GM12878 (cell line): ENCODE results near the gene CACNA2D1. TPM values are rescaled to one million over a fixed set of nuclear protein-coding genes. Genes with fewer than 3 reads are reported as not detected.

Source experiments
- ATAC-seq: fragments of 200-7000 bp; cut with Tn5 transposase; 3 replicates; pipeline ENCODE4 v1.9.1; 2020; ENCODE audit warnings: mild to moderate bottlenecking, moderate library complexity
- BruUV-seq: library from RNA; stranded (reverse); fragments of 400-500 nt; replicated peaks from 2 replicates; lab custom pipeline; 2021; lab: Mats Ljungman, UMichigan
- CTCF ChIA-PET: fragments of 300-600 bp; sonication (Branson Sonifier 250); formaldehyde crosslinking; extraction: SDS; loops from one replicate; lab custom pipeline; 2021; ENCODE audit warnings: inconsistent platforms; lab: Yijun Ruan, JAX
- POLR2A ChIA-PET: fragments of 350-600 bp; formaldehyde crosslinking; extraction: SDS; loops from one replicate; lab custom pipeline; 2021; ENCODE audit warnings: inconsistent platforms; lab: Charles Lee
- RAD21 ChIA-PET: fragments of 300-600 bp; sonication (Branson Sonifier 250); formaldehyde crosslinking; loops from one replicate; lab custom pipeline; 2023; ENCODE audit warnings: antibody characterized with exemption; ENCODE audit not compliant: unreplicated experiment; lab: Charles Lee
- SMC1A ChIA-PET: fragments of 300-600 bp; sonication (Branson Sonifier 250); formaldehyde crosslinking; loops from one replicate; lab custom pipeline; 2023; ENCODE audit not compliant: unreplicated experiment, uncharacterized antibody; lab: Charles Lee
- DNase-seq: peaks from one replicate; pipeline ENCODE4 v3.0.0-alpha.2; 2011; ENCODE audit warnings: low read depth, low spot score
- FAIRE-seq: peaks from 3 replicates; lab custom pipeline; 2011; peaks lifted over from hg19 to GRCh38; lab: Jason Lieb, UNC
- H2AFZ ChIP-seq: 2 replicates; pipeline ENCODE4 v1.6.0; 2011; ENCODE audit warnings: low read depth, low read length, control low read depth; ENCODE audit not compliant: control insufficient read depth
- H3K27ac ChIP-seq: 2 replicates; pipeline ENCODE4 v1.5.1; 2011; ENCODE audit warnings: control low read depth; ENCODE audit not compliant: control insufficient read depth, insufficient read depth
- H3K27me3 ChIP-seq, 2 experiments: replicated peaks in 1 of 2; 2 replicates each; pipeline versions ENCODE4 v1.6.0 to v1.6.1; 2011; ENCODE audit warnings: low read length in 1 of 2; ENCODE audit not compliant: control insufficient read depth in 2 of 2, insufficient read depth in 2 of 2
- H3K36me3 ChIP-seq, 2 experiments: 2 replicates each; pipeline ENCODE4 v1.5.1; 2011; ENCODE audit warnings: low read length in 1 of 2; ENCODE audit not compliant: control insufficient read depth in 2 of 2, insufficient read depth in 2 of 2
- H3K4me1 ChIP-seq: 2 replicates; pipeline ENCODE4 v1.6.1; 2011; ENCODE audit warnings: mild to moderate bottlenecking, low read length, moderate library complexity, mixed read lengths; ENCODE audit not compliant: control insufficient read depth, insufficient read depth
- H3K4me2 ChIP-seq: 2 replicates; pipeline ENCODE4 v1.6.0; 2011; ENCODE audit warnings: control low read depth; ENCODE audit not compliant: control insufficient read depth, insufficient read depth
- H3K4me3 ChIP-seq: fragments of 200-600 bp; sonication (generic); 2 replicates; pipeline ENCODE4 v1.5.1; 2016
- H3K79me2 ChIP-seq: 2 replicates; pipeline ENCODE4 v1.6.0; 2011; ENCODE audit warnings: low read length; ENCODE audit not compliant: control insufficient read depth, insufficient read depth
- H3K9ac ChIP-seq: 2 replicates; pipeline ENCODE4 v1.8.0; 2011; ENCODE audit warnings: low read length, control low read depth, mixed read lengths; ENCODE audit not compliant: control insufficient read depth, insufficient read depth
- H3K9me3 ChIP-seq: replicated peaks from 3 replicates; pipeline ENCODE4 v1.5.1; 2011; ENCODE audit warnings: mild to moderate bottlenecking, low read length; ENCODE audit not compliant: control insufficient read depth, insufficient read depth
- H4K20me1 ChIP-seq: 2 replicates; pipeline ENCODE4 v1.6.0; 2011; ENCODE audit not compliant: control insufficient read depth, insufficient read depth
- BCL11A ChIP-seq: IDR thresholded peaks from 2 replicates; pipeline ENCODE4 v1.6.1; 2011; ENCODE audit warnings: low read depth, low read length
- CBX3 ChIP-seq: fragments of 200-600 bp; sonication (generic); IDR thresholded peaks from 2 replicates; pipeline ENCODE4 v1.6.1; 2016; ENCODE audit warnings: low read depth, borderline replicate concordance
- EGR1 ChIP-seq, 2 experiments: IDR thresholded peaks; 1 replicate in 1 of 2; 2 replicates in 1 of 2; pipeline ENCODE4 v1.6.1; 2011 to 2012; ENCODE audit warnings: low read depth in 2 of 2, low read length in 2 of 2, borderline replicate concordance in 1 of 2, mild to moderate bottlenecking in 1 of 2, moderate library complexity in 1 of 2
- HDAC2 ChIP-seq: fragments of 200-600 bp; sonication (generic); IDR thresholded peaks from 2 replicates; pipeline ENCODE4 v1.6.1; 2017
- HSF1 ChIP-seq: fragments of 150-350 bp; IDR thresholded peaks from 2 replicates; pipeline ENCODE4 v1.6.1; 2014; ENCODE audit warnings: mild to moderate bottlenecking, low read depth, low read length
- IKZF1 ChIP-seq: fragments of 450-650 bp; conservative IDR thresholded peaks from 2 replicates; pipeline ENCODE4 v1.6.1; 2017; ENCODE audit warnings: antibody characterized with exemption, mild to moderate bottlenecking
- MEF2B ChIP-seq: fragments of 450-650 bp; IDR thresholded peaks from 2 replicates; pipeline ENCODE4 v1.6.1; 2018; ENCODE audit warnings: mild to moderate bottlenecking, moderate library complexity; ENCODE audit not compliant: partially characterized antibody, poor library complexity, severe bottlenecking
- WGBS: methylation state at CpG from one replicate; pipeline ENCODE4 v1.1.6; 2016; ENCODE audit warnings: low lambda C conversion rate; ENCODE audit not compliant: insufficient replicate concordance, insufficient coverage; ENCODE audit errors: missing lambda C conversion rate; 5-methylcytosine and 5-hydroxymethylcytosine counted together
- in situ Hi-C: fragments of 300-500 bp; cut with MboI; formaldehyde crosslinking; loops from 9 replicates; pipeline ENCODE4 v1.14.3; 2018; ENCODE audit warnings: mixed read lengths
- intact Hi-C: fragments of 100-400 bp; cut with micrococcal nuclease; formaldehyde crosslinking; loops from one replicate; pipeline ENCODE4 v1.14.2; 2022; ENCODE audit not compliant: unreplicated experiment
- polyA plus RNA-seq, 11 experiments: library from polyadenylated mRNA; depleted of rRNA in 4 of 11; unstranded in 6 of 11; stranded (reverse) in 5 of 11; fragments of >200 nt; fragmentation: Nextera tagmentation in 4 of 11; fragmentation: Illumina TruSeq in 1 of 11; extraction: Ambion mirVana in 4 of 11; extraction: Trizol in 1 of 11; gene quantifications; 1 replicate in 1 of 11; 2 replicates in 10 of 11; pipeline versions ENCODE4 v1.2.1 to v1.2.3, GENCODE V29; 2011 to 2016; ENCODE audit warnings: inconsistent platforms in 2 of 11, missing spikeins in 2 of 11, low read depth in 1 of 11
- total RNA-seq, 4 experiments: library from RNA; depleted of rRNA in 3 of 4; stranded (reverse); fragments of >200 nt in 3 of 4; fragmentation: Illumina TruSeq in 1 of 4; extraction: Trizol in 1 of 4; gene quantifications; 2 replicates each; pipeline versions ENCODE4 v1.2.1 to v1.2.3, GENCODE V29; 2013 to 2021

CACNA2D1 gene
- total and polyA plus RNA-seq, 10 of the 15 experiments (the other 5 are each of a cell fraction or from before 2014, with no cell fraction given), result 0.14 to 14.8 (median 0.97) TPM

DNA sequence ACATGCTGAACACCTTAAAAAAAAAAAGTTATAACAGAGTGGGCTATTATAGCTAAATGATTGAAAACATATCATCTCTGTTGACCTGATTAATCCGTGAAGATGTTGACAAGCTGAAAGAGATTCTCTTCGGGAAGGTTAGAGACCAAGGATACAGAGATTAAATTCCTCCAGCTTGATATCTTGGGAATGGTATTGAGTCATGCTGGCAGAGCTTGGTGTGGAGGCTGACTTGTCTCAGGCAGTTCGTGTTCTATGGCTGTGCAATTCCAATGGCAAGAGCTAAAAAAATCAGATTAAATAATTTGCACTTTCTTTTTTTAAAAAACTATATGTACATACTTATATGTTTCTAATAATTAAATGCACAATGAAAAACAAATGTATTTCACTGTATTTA, 24.9 kb upstream of the CACNA2D1 start:
- H3K9me3 ChIP-seq, result no peaks in the 10 kb centered on the region
- no peak for FAIRE-seq
- no peaks in the 10 kb centered on the region for H3K4me1 ChIP-seq
- ChIA-PET CTCF (interaction anchor here (0.7 to 1.4 kb wide), 4 partner anchors 9 to 421 kb away, joined by 3 to 4 read pairs (median 3); no protein-coding TSS in a partner anchor), SMC1A (interaction anchor here (0.6 to 1.5 kb wide), 8 partner anchors 9 to 129 kb away, joined by 3 to 7 read pairs (median 4); no protein-coding TSS in a partner anchor), POLR2A (interaction anchor here (0.7 kb wide), 1 partner anchor 92 kb away, joined by 3 read pairs; no protein-coding TSS in a partner anchor), RAD21 (interaction anchor here (0.5 to 2.2 kb wide), 7 partner anchors 9 to 38 kb away, joined by 3 to 5 read pairs (median 3); no protein-coding TSS in a partner anchor)
- no peaks in the 10 kb centered on the region for H3K27me3 ChIP-seq
- H3K4me2 ChIP-seq, result no peak overlapping the region
- H3K36me3 ChIP-seq, result no peaks in the 10 kb centered on the region
- ATAC-seq, result no peak
- no peak overlapping the region for H3K9ac ChIP-seq
- in situ Hi-C loops (no loop called here), intact Hi-C loops (no loop called here)
- no TSS peak for BruUV-seq
- WGBS, result 13% methylated on average over 3 of the region's 3 CpGs
- DNase-seq, result no peak
- no peak overlapping the region for H3K4me3 ChIP-seq
- no peak overlapping the region for H3K27ac ChIP-seq
- no peak overlapping the region for H2AFZ ChIP-seq
- no peak for TF ChIP-seq HDAC2
- TF ChIP-seq MEF2B, result no peak
- no peak for TF ChIP-seq IKZF1
- no peak for TF ChIP-seq CBX3
- no peak for TF ChIP-seq HSF1
- TF ChIP-seq EGR1 (IDR thresholded peaks at IDR 0.05; ENCODE audit: borderline replicate concordance in 1 of 2, low read depth in 2 of 2, low read length in 2 of 2), result no peak
- TF ChIP-seq BCL11A, result no peak
- H3K79me2 ChIP-seq, result no peaks in the 10 kb centered on the region
- H4K20me1 ChIP-seq, result no peaks in the 10 kb centered on the region
